ENCODE data around the gene APOA5.

Gene APOA5

DNA sequence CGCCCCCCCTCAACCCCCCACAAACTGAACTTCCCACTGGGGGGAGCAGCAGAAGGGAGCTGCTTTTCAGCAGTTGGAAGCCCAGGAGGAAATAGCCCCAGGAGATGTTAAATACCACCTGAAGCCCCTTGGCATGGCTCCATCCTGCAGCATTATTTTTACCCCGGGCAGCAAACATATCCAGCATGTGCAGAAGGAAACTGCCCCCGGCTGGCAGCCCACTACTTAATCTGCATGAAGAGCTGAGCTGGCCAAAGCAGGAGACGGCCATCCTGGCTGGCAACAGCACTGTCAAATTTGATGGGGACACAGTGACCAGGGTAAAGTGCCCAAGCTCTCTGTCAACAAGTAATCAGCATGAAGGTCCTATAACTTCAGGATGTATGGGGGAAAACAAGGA lies 50.9 kb downstream of the APOA5 start:
- Histone ChIP-seq H3K4me3 (ENCODE audit: low read depth, low read length, poor library complexity, severe bottlenecking) (no peak overlapping the region), H4K20me1 (ENCODE audit: insufficient read depth, low read length) (no peaks in the 10 kb centered on the region), H3F3A (ENCODE audit: insufficient read depth, low read length) (no peaks in the 10 kb centered on the region), H3K9me3 (ENCODE audit: low read length) (no peaks in the 10 kb centered on the region), H3K27ac (ENCODE audit: low read depth, low read length, poor library complexity, severe bottlenecking) (no peak overlapping the region), H3K9ac (ENCODE audit: low read length) (no peak overlapping the region), H3K27me3 (ENCODE audit: insufficient read depth, low read length) (no peaks in the 10 kb centered on the region), H3K4me1 (ENCODE audit: insufficient read depth, low read length, severe bottlenecking) (no peaks in the 10 kb centered on the region), H3K79me2 (ENCODE audit: insufficient read depth, low read length) (no peaks in the 10 kb centered on the region), H3K9me2 (ENCODE audit: low read depth, low read length) (no peaks in the 10 kb centered on the region), H2AFZ (ENCODE audit: low read length) (no peak overlapping the region), H3K4me2 (ENCODE audit: low read length) (no peak overlapping the region), H3K36me3 (ENCODE audit: insufficient read depth, low read length) (no peaks in the 10 kb centered on the region)
- TF ChIP-seq EZH2 (IDR thresholded peaks at IDR 0.05; ENCODE audit: borderline replicate concordance, low read length), result no peak
- TF ChIP-seq, protein P1, sequence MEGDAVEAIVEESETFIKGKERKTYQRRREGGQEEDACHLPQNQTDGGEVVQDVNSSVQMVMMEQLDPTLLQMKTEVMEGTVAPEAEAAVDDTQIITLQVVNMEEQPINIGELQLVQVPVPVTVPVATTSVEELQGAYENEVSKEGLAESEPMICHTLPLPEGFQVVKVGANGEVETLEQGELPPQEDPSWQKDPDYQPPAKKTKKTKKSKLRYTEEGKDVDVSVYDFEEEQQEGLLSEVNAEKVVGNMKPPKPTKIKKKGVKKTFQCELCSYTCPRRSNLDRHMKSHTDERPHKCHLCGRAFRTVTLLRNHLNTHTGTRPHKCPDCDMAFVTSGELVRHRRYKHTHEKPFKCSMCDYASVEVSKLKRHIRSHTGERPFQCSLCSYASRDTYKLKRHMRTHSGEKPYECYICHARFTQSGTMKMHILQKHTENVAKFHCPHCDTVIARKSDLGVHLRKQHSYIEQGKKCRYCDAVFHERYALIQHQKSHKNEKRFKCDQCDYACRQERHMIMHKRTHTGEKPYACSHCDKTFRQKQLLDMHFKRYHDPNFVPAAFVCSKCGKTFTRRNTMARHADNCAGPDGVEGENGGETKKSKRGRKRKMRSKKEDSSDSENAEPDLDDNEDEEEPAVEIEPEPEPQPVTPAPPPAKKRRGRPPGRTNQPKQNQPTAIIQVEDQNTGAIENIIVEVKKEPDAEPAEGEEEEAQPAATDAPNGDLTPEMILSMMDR (IDR thresholded peaks at IDR 0.05; ENCODE audit: low read length), result no peak
